ENCODE results near the gene ST14.

The ST14 gene

GRCh38 chr11:130133716-130134115 lies 25.9 kb upstream of the ST14 start:
- Histone ChIP-seq H3K27me3 (ENCODE audit: control insufficient read depth, insufficient read depth, low read length, poor library complexity, severe bottlenecking) (no peaks in the 10 kb centered on the region), H3K4me3 (ENCODE audit: insufficient read depth, low read depth, low read length) (no peak overlapping the region), H3K4me1 (ENCODE audit: control insufficient read depth, insufficient read depth, low read length) (no peaks in the 10 kb centered on the region), H3K9me3 (ENCODE audit: control insufficient read depth, low read length) (peaks cover 3% of the 10 kb centered on the region), H3K27ac (ENCODE audit: insufficient read depth, low read depth, low read length, poor library complexity, severe bottlenecking) (no peak overlapping the region), H3K36me3 (ENCODE audit: control insufficient read depth, insufficient read depth, low read length) (peaks cover 74% of the 10 kb centered on the region)
- 96 to 97% methylated on average over 8 of the region's 8 CpGs for WGBS, 2 experiments

- Histone ChIP-seq H3K4me3 (ENCODE audit: insufficient read depth, low read depth, low read length) (no peak overlapping the region), H3K9me3 (ENCODE audit: control insufficient read depth, low read length) (peaks cover 3% of the 10 kb centered on the region), H3K27me3 (ENCODE audit: control insufficient read depth, insufficient read depth, low read length, poor library complexity, severe bottlenecking) (no peaks in the 10 kb centered on the region), H3K27ac (ENCODE audit: insufficient read depth, low read depth, low read length, poor library complexity, severe bottlenecking) (no peak overlapping the region), H3K4me1 (ENCODE audit: control insufficient read depth, insufficient read depth, low read length) (no peaks in the 10 kb centered on the region), H3K36me3 (ENCODE audit: control insufficient read depth, insufficient read depth, low read length) (peaks cover 72% of the 10 kb centered on the region)
- WGBS, 2 experiments, result 92 to 95% methylated on average over 7 of the region's 7 CpGs
These were observed 23.5 kb upstream of the ST14 start for GRCh38 chr11:130136107-130136506.

- peaks cover 74% of the 10 kb centered on the region for H3K36me3 ChIP-seq (ENCODE audit: control insufficient read depth, insufficient read depth, low read length)
- H3K4me3 ChIP-seq (ENCODE audit: insufficient read depth, low read depth, low read length), result no peak overlapping the region
- H3K27me3 ChIP-seq (ENCODE audit: control insufficient read depth, insufficient read depth, low read length, poor library complexity, severe bottlenecking), result no peaks in the 10 kb centered on the region
- 96 to 98% methylated on average over 9 of the region's 9 CpGs for WGBS, 2 experiments
- no peak overlapping the region for H3K27ac ChIP-seq (ENCODE audit: insufficient read depth, low read depth, low read length, poor library complexity, severe bottlenecking)
- H3K9me3 ChIP-seq (ENCODE audit: control insufficient read depth, low read length), result no peaks in the 10 kb centered on the region
- no peaks in the 10 kb centered on the region for H3K4me1 ChIP-seq (ENCODE audit: control insufficient read depth, insufficient read depth, low read length)
These were observed 21.6 kb upstream of the ST14 start for GRCh38 chr11:130137999-130138398.

GRCh38 chr11:130139401-130139800 lies 20.2 kb upstream of the ST14 start:
- H3K4me3 ChIP-seq (ENCODE audit: insufficient read depth, low read depth, low read length), result no peak overlapping the region
- no peaks in the 10 kb centered on the region for H3K9me3 ChIP-seq (ENCODE audit: control insufficient read depth, low read length)
- no peak overlapping the region for H3K27ac ChIP-seq (ENCODE audit: insufficient read depth, low read depth, low read length, poor library complexity, severe bottlenecking)
- H3K4me1 ChIP-seq (ENCODE audit: control insufficient read depth, insufficient read depth, low read length), result peaks cover under 1% of the 10 kb centered on the region
- H3K27me3 ChIP-seq (ENCODE audit: control insufficient read depth, insufficient read depth, low read length, poor library complexity, severe bottlenecking), result no peaks in the 10 kb centered on the region
- WGBS, 2 experiments, result 96 to 97% methylated on average over 13 of the region's 13 CpGs
- H3K36me3 ChIP-seq (ENCODE audit: control insufficient read depth, insufficient read depth, low read length), result peaks cover 67% of the 10 kb centered on the region

- peaks cover 2% of the 10 kb centered on the region for H3K4me1 ChIP-seq (ENCODE audit: control insufficient read depth, insufficient read depth, low read length)
- H3K27ac ChIP-seq (ENCODE audit: insufficient read depth, low read depth, low read length, poor library complexity, severe bottlenecking), result no peak overlapping the region
- no peaks in the 10 kb centered on the region for H3K9me3 ChIP-seq (ENCODE audit: control insufficient read depth, low read length)
- 95 to 96% methylated on average over 19 of the region's 19 CpGs for WGBS, 2 experiments
- no peak overlapping the region for H3K4me3 ChIP-seq (ENCODE audit: insufficient read depth, low read depth, low read length)
- H3K36me3 ChIP-seq (ENCODE audit: control insufficient read depth, insufficient read depth, low read length), result peaks cover 49% of the 10 kb centered on the region
- H3K27me3 ChIP-seq (ENCODE audit: control insufficient read depth, insufficient read depth, low read length, poor library complexity, severe bottlenecking), result no peaks in the 10 kb centered on the region
These were observed 17.8 kb upstream of the ST14 start for GRCh38 chr11:130141561-130142341.

GRCh38 chr11:130144141-130144540 lies 15.4 kb upstream of the ST14 start:
- Histone ChIP-seq H3K27ac (ENCODE audit: insufficient read depth, low read depth, low read length, poor library complexity, severe bottlenecking) (no peak overlapping the region), H3K36me3 (ENCODE audit: control insufficient read depth, insufficient read depth, low read length) (peaks cover 40% of the 10 kb centered on the region), H3K4me3 (ENCODE audit: insufficient read depth, low read depth, low read length) (no peak overlapping the region), H3K4me1 (ENCODE audit: control insufficient read depth, insufficient read depth, low read length) (peaks cover 2% of the 10 kb centered on the region), H3K9me3 (ENCODE audit: control insufficient read depth, low read length) (no peaks in the 10 kb centered on the region), H3K27me3 (ENCODE audit: control insufficient read depth, insufficient read depth, low read length, poor library complexity, severe bottlenecking) (no peaks in the 10 kb centered on the region)
- 87 to 94% methylated on average over 10 of the region's 10 CpGs for WGBS, 2 experiments

- Histone ChIP-seq H3K4me1 (ENCODE audit: control insufficient read depth, insufficient read depth, low read length) (peaks cover 2% of the 10 kb centered on the region), H3K9me3 (ENCODE audit: control insufficient read depth, low read length) (no peaks in the 10 kb centered on the region), H3K4me3 (ENCODE audit: insufficient read depth, low read depth, low read length) (no peak overlapping the region), H3K27ac (ENCODE audit: insufficient read depth, low read depth, low read length, poor library complexity, severe bottlenecking) (peak overlapping the region; percentile 47), H3K36me3 (ENCODE audit: control insufficient read depth, insufficient read depth, low read length) (peaks cover 34% of the 10 kb centered on the region), H3K27me3 (ENCODE audit: control insufficient read depth, insufficient read depth, low read length, poor library complexity, severe bottlenecking) (no peaks in the 10 kb centered on the region)
- WGBS, 2 experiments, result 94 to 96% methylated on average over 7 of the region's 7 CpGs
These were observed 14.7 kb upstream of the ST14 start for GRCh38 chr11:130144861-130145281.

GRCh38 chr11:130145311-130145812 lies 14.2 kb upstream of the ST14 start:
- Histone ChIP-seq H3K4me3 (ENCODE audit: insufficient read depth, low read depth, low read length) (no peak overlapping the region), H3K27ac (ENCODE audit: insufficient read depth, low read depth, low read length, poor library complexity, severe bottlenecking) (peak overlapping the region; percentile 47), H3K36me3 (ENCODE audit: control insufficient read depth, insufficient read depth, low read length) (peaks cover 29% of the 10 kb centered on the region), H3K9me3 (ENCODE audit: control insufficient read depth, low read length) (no peaks in the 10 kb centered on the region), H3K4me1 (ENCODE audit: control insufficient read depth, insufficient read depth, low read length) (peaks cover 2% of the 10 kb centered on the region), H3K27me3 (ENCODE audit: control insufficient read depth, insufficient read depth, low read length, poor library complexity, severe bottlenecking) (no peaks in the 10 kb centered on the region)
- WGBS, 2 experiments, result 96 to 97% methylated on average over 3 of the region's 3 CpGs

- peaks cover 2% of the 10 kb centered on the region for H3K4me1 ChIP-seq (ENCODE audit: control insufficient read depth, insufficient read depth, low read length)
- H3K36me3 ChIP-seq (ENCODE audit: control insufficient read depth, insufficient read depth, low read length), result peaks cover 24% of the 10 kb centered on the region
- 73 to 74% methylated on average over 15 of the region's 15 CpGs for WGBS, 2 experiments
- H3K27ac ChIP-seq (ENCODE audit: insufficient read depth, low read depth, low read length, poor library complexity, severe bottlenecking), result no peak overlapping the region
- H3K27me3 ChIP-seq (ENCODE audit: control insufficient read depth, insufficient read depth, low read length, poor library complexity, severe bottlenecking), result no peaks in the 10 kb centered on the region
- H3K4me3 ChIP-seq (ENCODE audit: insufficient read depth, low read depth, low read length), result no peak overlapping the region
- H3K9me3 ChIP-seq (ENCODE audit: control insufficient read depth, low read length), result no peaks in the 10 kb centered on the region
These were observed 13.4 kb upstream of the ST14 start for GRCh38 chr11:130145975-130146776.

GRCh38 chr11:130146796-130147195 lies 12.8 kb upstream of the ST14 start:
- Histone ChIP-seq H3K4me3 (ENCODE audit: insufficient read depth, low read depth, low read length) (no peak overlapping the region), H3K9me3 (ENCODE audit: control insufficient read depth, low read length) (no peaks in the 10 kb centered on the region), H3K27ac (ENCODE audit: insufficient read depth, low read depth, low read length, poor library complexity, severe bottlenecking) (no peak overlapping the region), H3K36me3 (ENCODE audit: control insufficient read depth, insufficient read depth, low read length) (peaks cover 18% of the 10 kb centered on the region), H3K27me3 (ENCODE audit: control insufficient read depth, insufficient read depth, low read length, poor library complexity, severe bottlenecking) (no peaks in the 10 kb centered on the region), H3K4me1 (ENCODE audit: control insufficient read depth, insufficient read depth, low read length) (peaks cover 2% of the 10 kb centered on the region)
- 93 to 95% methylated on average over 5 of the region's 5 CpGs for WGBS, 2 experiments

All from ectodermal cell (in vitro differentiated cells).